ENCODE measurements around the gene EGFLAM.
"Not testable (repeated sequence)": the region's sequence is repeated elsewhere in the genome, so short reads cannot be mapped to it uniquely, and the experiment has no call there.

EGFLAM gene

DNA sequence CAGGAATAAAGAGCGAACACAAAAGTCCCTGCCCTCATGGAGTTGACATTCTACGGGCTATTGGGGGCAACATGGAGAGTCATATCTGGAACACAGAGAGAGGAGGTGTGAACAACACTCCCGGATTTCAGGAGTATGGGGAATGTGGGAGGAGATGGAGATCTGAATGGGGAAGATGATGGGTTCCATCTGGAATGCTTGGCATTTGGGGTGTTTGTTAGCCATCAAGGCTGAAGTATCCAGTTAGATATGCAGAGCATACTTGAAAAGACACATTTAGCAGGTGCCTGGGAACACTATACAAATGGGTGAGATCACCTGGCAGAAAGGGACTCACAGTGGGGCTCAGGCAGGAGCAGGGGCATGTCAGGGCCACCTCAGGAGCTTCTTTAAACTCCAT is 61.1 kb downstream of the EGFLAM start:
- no peak overlapping the region for H3K4me3 ChIP-seq (ENCODE audit: insufficient read depth, low read depth, low read length)
- 92 to 95% methylated on average over 3 of the region's 3 CpGs for whole genome bisulfite sequencing, 2 experiments
- H3K36me3 ChIP-seq (ENCODE audit: control insufficient read depth, insufficient read depth, low read length), result no peaks in the 10 kb centered on the region

DNA sequence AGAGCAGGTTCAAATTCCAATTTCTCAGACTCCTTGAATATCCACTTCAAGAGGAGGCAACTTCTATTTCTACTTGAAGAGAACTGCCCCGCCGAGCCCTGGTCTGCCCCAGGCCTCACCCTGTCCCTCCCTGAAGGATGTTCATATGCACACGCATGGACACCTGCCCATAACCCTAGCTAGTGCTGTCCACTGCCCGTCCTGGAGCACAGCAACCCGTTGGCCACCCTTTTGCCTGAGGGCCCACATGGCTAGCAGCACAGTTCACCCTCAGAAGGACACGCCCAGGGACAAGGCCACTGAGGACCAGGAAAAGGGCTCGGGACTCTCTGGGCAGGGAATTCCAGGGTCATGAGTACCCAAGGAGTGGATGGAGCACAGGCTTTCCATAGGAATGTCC is 63.6 kb downstream of the EGFLAM start:
- H3K9me3 ChIP-seq (ENCODE audit: control insufficient read depth, low read length), result no peaks in the 10 kb centered on the region
- 87 to 90% methylated on average over 7 of the region's 7 CpGs for WGBS, 2 experiments

More for the DNA sequence above, 61.1 kb downstream of the EGFLAM start:
- Histone ChIP-seq H3K9me3 (ENCODE audit: control insufficient read depth, low read length) (no peaks in the 10 kb centered on the region), H3K4me1 (ENCODE audit: control insufficient read depth, insufficient read depth, low read length) (no peaks in the 10 kb centered on the region), H3K27ac (ENCODE audit: insufficient read depth, low read depth, low read length, poor library complexity, severe bottlenecking) (no peak overlapping the region), H3K27me3 (ENCODE audit: control insufficient read depth, insufficient read depth, low read length, poor library complexity, severe bottlenecking) (no peaks in the 10 kb centered on the region)

DNA sequence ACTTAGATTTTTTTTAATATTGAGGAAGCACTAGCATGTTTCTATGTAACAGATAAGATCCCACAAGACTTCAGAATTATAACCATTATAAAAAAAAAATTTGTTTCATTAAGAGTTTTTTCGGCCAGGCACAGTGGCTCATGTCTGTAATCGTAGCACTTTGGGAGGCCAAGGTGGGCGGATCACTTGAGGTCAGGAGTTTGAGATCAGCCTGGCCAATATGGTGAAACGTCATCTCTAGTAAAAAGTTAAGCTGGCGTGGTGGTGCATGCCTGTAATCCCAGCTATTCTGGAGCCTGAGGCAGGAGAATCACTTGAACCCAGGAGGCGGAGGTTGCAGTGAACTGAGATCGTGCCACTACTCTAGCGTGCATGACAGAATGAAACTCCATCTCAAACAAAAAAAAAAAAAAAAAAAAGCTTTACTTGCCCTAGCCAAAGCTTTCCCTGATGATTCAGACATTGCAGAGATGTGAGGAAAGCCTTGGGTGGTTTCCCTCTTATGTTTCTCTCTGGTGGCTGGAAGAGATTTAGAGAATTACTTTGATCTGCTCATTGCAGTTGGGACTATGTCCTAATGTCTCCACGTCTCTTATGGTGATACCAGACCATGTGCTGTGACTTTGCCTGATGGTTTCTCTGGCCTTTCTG is 65.4 kb downstream of the EGFLAM start:
- WGBS, 2 experiments, result 80 to 84% methylated on average over 9 of the region's 9 CpGs
- Histone ChIP-seq H3K36me3 (ENCODE audit: control insufficient read depth, insufficient read depth, low read length) (no peaks in the 10 kb centered on the region), H3K9me3 (ENCODE audit: control insufficient read depth, low read length) (no peaks in the 10 kb centered on the region), H3K27me3 (ENCODE audit: control insufficient read depth, insufficient read depth, low read length, poor library complexity, severe bottlenecking) (no peaks in the 10 kb centered on the region), H3K4me1 (ENCODE audit: control insufficient read depth, insufficient read depth, low read length) (no peaks in the 10 kb centered on the region), H3K27ac (ENCODE audit: insufficient read depth, low read depth, low read length, poor library complexity, severe bottlenecking) (no peak overlapping the region), H3K4me3 (ENCODE audit: insufficient read depth, low read depth, low read length) (no peak overlapping the region)

More for the DNA sequence above, 63.6 kb downstream of the EGFLAM start:
- H3K27ac ChIP-seq (ENCODE audit: insufficient read depth, low read depth, low read length, poor library complexity, severe bottlenecking), result no peak overlapping the region
- H3K36me3 ChIP-seq (ENCODE audit: control insufficient read depth, insufficient read depth, low read length), result no peaks in the 10 kb centered on the region
- H3K4me1 ChIP-seq (ENCODE audit: control insufficient read depth, insufficient read depth, low read length), result no peaks in the 10 kb centered on the region
- H3K4me3 ChIP-seq (ENCODE audit: insufficient read depth, low read depth, low read length), result no peak overlapping the region
- H3K27me3 ChIP-seq (ENCODE audit: control insufficient read depth, insufficient read depth, low read length, poor library complexity, severe bottlenecking), result no peaks in the 10 kb centered on the region

DNA sequence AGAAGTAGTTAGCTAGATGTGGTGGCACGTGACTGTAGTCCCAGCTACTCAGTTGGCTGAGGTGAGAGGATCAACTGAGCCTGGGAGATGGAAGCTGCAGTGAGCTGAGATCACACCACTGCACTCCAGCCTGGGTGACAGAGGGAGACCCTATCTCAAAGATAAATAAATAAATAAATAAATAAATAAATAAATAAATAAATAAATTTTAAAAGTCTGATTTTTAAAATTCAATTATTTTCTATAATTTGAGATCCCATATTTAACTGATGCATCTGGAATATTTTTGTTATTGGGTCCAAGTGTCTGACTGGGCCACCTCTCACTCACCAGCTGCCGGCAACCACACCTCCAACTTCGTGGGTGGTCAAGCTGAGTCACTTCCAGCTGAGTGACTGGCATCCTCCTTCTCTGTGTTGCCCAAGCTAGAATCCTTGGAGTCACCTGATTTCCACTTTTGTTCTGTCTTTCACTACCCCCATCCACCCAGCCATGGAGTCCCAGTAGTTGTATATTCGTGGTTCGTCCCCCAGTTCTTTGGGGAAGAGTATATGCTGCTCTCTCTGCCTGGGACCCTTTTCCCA is 70.9 kb downstream of the EGFLAM start:
- 80 to 83% methylated on average over 5 of the region's 5 CpGs for WGBS, 2 experiments
- Histone ChIP-seq H3K9me3 (ENCODE audit: control insufficient read depth, low read length) (no peaks in the 10 kb centered on the region), H3K27ac (ENCODE audit: insufficient read depth, low read depth, low read length, poor library complexity, severe bottlenecking) (no peak overlapping the region), H3K4me1 (ENCODE audit: control insufficient read depth, insufficient read depth, low read length) (no peaks in the 10 kb centered on the region), H3K27me3 (ENCODE audit: control insufficient read depth, insufficient read depth, low read length, poor library complexity, severe bottlenecking) (no peaks in the 10 kb centered on the region), H3K4me3 (ENCODE audit: insufficient read depth, low read depth, low read length) (no peak overlapping the region), H3K36me3 (ENCODE audit: control insufficient read depth, insufficient read depth, low read length) (no peaks in the 10 kb centered on the region)

DNA sequence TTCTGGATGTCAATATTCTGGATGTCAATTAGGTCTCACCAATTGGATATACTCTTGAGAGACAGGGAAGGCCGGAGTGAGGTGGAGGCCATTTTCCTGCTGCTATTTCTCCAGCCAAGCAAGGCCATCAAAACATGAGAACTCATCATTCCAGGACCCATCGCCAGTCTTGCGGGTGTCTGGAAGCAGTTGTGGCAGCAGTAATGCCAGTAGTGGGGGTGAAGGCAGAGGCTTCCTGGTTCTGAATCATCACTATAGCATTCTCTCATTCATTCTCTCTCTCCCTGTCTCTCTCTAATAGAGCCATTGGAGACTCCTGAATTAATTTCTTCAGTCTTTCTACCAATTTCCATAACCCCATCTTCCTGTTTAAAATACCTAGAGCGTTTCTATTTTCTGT is 71.8 kb downstream of the EGFLAM start:
- 92 to 94% methylated on average over 4 of the region's 4 CpGs for WGBS, 2 experiments
- H3K27ac ChIP-seq (ENCODE audit: insufficient read depth, low read depth, low read length, poor library complexity, severe bottlenecking), result no peak overlapping the region
- no peaks in the 10 kb centered on the region for H3K4me1 ChIP-seq (ENCODE audit: control insufficient read depth, insufficient read depth, low read length)

DNA sequence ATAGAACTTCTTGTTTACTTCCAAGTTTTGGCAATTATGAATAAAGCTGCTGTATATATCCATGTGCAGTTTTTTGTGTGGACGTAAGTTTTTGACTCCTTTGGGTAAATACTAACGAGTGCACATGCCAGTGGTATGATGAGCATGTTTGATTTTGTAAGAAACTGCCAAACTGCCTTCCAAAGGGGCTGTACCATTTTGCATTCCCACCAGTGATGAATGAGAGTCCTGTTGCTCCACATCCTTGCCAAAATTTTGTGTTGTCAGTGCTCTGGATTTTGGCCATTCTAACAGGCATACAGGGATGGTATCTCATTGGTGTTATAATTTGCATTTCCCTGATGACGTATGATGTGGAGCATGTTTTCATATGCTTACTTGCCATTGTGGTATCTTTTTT is 73.5 kb downstream of the EGFLAM start:
- Histone ChIP-seq H3K4me3 (ENCODE audit: insufficient read depth, low read depth, low read length) (no peak overlapping the region), H3K4me1 (ENCODE audit: control insufficient read depth, insufficient read depth, low read length) (no peaks in the 10 kb centered on the region), H3K27ac (ENCODE audit: insufficient read depth, low read depth, low read length, poor library complexity, severe bottlenecking) (no peak overlapping the region), H3K27me3 (ENCODE audit: control insufficient read depth, insufficient read depth, low read length, poor library complexity, severe bottlenecking) (no peaks in the 10 kb centered on the region), H3K36me3 (ENCODE audit: control insufficient read depth, insufficient read depth, low read length) (no peaks in the 10 kb centered on the region), H3K9me3 (ENCODE audit: control insufficient read depth, low read length) (no peaks in the 10 kb centered on the region)
- 78 to 81% methylated on average over 3 of the region's 3 CpGs for WGBS, 2 experiments

More for the DNA sequence above, 71.8 kb downstream of the EGFLAM start:
- Histone ChIP-seq H3K9me3 (ENCODE audit: control insufficient read depth, low read length) (no peaks in the 10 kb centered on the region), H3K27me3 (ENCODE audit: control insufficient read depth, insufficient read depth, low read length, poor library complexity, severe bottlenecking) (no peaks in the 10 kb centered on the region), H3K4me3 (ENCODE audit: insufficient read depth, low read depth, low read length) (no peak overlapping the region), H3K36me3 (ENCODE audit: control insufficient read depth, insufficient read depth, low read length) (no peaks in the 10 kb centered on the region)

DNA sequence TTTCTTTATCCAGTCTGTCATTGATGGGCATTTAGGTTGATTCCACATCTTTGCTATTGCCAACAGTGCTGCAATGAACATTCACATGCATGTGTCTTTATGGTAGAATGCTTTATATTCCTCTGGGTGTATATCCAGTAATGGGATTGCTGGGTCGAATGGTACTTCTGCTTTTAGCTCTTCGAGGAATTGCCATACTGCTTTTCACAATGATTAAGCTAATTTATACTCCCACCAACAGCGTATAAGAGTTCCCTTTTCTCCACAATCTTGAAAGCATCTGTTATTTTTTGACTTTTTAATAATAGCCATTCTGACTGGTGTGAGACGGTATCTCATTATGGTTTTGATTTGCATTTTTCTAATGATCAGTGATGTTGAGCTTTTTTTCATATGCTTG is 74.8 kb downstream of the EGFLAM start:
- H3K4me3 ChIP-seq (ENCODE audit: insufficient read depth, low read depth, low read length); H3K36me3 ChIP-seq (ENCODE audit: control insufficient read depth, insufficient read depth, low read length): not testable (repeated sequence)

DNA sequence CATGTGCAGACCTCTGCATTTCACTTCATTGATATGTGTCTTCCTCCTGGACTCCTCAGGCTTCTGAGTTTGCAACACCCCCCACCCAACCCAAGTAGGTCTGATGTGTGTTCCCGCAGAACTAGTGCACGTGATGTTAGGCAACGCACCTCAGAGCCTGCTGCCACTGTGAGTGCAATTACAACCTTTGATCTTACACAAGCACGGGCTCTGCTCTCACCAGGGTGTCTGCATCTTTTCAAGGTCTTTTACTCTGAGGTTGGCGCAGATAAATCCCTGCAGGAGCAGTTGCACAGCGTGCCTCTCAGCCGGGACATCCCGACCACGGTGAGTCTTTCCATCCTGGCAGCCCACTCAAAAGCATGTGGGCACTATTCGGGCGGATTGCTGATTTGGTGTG is 80.1 kb downstream of the EGFLAM start:
- no peaks in the 10 kb centered on the region for H3K4me1 ChIP-seq (ENCODE audit: control insufficient read depth, insufficient read depth, low read length)

More for the DNA sequence above, 74.8 kb downstream of the EGFLAM start:
- H3K27ac ChIP-seq (ENCODE audit: insufficient read depth, low read depth, low read length, poor library complexity, severe bottlenecking); H3K4me1 ChIP-seq (ENCODE audit: control insufficient read depth, insufficient read depth, low read length); H3K27me3 ChIP-seq (ENCODE audit: control insufficient read depth, insufficient read depth, low read length, poor library complexity, severe bottlenecking); H3K9me3 ChIP-seq (ENCODE audit: control insufficient read depth, low read length): not testable (repeated sequence)
- 95% methylated on average over 4 of the region's 4 CpGs for WGBS, 2 experiments

DNA sequence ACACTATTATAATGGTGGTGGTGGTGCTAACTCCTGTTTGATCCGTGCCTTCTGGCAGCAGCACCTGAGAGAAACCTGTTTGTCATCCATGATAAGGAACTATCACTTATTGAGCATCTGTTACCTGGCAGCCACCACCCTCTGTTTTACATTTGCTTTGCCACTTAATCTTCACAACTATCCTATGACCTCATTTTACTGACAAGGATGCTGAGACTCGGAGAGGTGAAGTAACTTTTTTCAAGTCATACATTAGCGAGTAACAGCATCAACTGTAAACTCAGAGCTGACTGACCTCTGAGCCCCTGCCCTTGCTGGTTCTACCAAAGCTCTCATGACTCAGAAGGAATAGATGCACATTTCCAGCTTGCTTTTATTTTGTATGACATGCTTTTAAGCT is 81.1 kb downstream of the EGFLAM start:
- 94 to 95% methylated on average over 3 of the region's 3 CpGs for WGBS, 2 experiments
- H3K36me3 ChIP-seq (ENCODE audit: control insufficient read depth, insufficient read depth, low read length), result no peaks in the 10 kb centered on the region
- no peaks in the 10 kb centered on the region for H3K27me3 ChIP-seq (ENCODE audit: control insufficient read depth, insufficient read depth, low read length, poor library complexity, severe bottlenecking)
- no peaks in the 10 kb centered on the region for H3K4me1 ChIP-seq (ENCODE audit: control insufficient read depth, insufficient read depth, low read length)
- no peak overlapping the region for H3K4me3 ChIP-seq (ENCODE audit: insufficient read depth, low read depth, low read length)
- no peaks in the 10 kb centered on the region for H3K9me3 ChIP-seq (ENCODE audit: control insufficient read depth, low read length)
- H3K27ac ChIP-seq (ENCODE audit: insufficient read depth, low read depth, low read length, poor library complexity, severe bottlenecking), result no peak overlapping the region

More for the DNA sequence above, 80.1 kb downstream of the EGFLAM start:
- no peaks in the 10 kb centered on the region for H3K36me3 ChIP-seq (ENCODE audit: control insufficient read depth, insufficient read depth, low read length)
- 83 to 85% methylated on average over 9 to 11 of the region's 11 CpGs for WGBS, 2 experiments
- no peak overlapping the region for H3K4me3 ChIP-seq (ENCODE audit: insufficient read depth, low read depth, low read length)
- H3K9me3 ChIP-seq (ENCODE audit: control insufficient read depth, low read length), result no peaks in the 10 kb centered on the region
- no peaks in the 10 kb centered on the region for H3K27me3 ChIP-seq (ENCODE audit: control insufficient read depth, insufficient read depth, low read length, poor library complexity, severe bottlenecking)
- no peak overlapping the region for H3K27ac ChIP-seq (ENCODE audit: insufficient read depth, low read depth, low read length, poor library complexity, severe bottlenecking)

DNA sequence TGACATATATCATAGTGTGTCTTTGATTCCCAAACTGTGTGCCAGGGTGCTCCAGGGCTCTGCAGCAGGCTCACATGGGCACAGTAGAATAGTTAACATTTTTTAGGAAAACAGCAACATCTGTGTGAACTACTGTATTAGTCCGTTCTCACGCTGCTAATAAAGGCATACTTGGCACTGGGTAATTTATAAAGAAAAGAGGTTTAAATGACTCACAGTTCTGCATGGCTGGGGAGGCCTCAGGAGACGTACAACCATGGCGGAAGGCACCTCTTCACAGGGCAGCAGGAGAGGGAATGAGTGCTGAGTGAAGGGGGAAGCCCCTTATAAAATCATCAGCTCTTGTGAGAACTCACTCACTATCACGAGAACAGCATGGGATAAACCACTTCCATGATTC is 82.7 kb downstream of the EGFLAM start:
- Histone ChIP-seq H3K9me3 (ENCODE audit: control insufficient read depth, low read length) (no peaks in the 10 kb centered on the region), H3K27me3 (ENCODE audit: control insufficient read depth, insufficient read depth, low read length, poor library complexity, severe bottlenecking) (no peaks in the 10 kb centered on the region), H3K4me3 (ENCODE audit: insufficient read depth, low read depth, low read length) (no peak overlapping the region), H3K4me1 (ENCODE audit: control insufficient read depth, insufficient read depth, low read length) (no peaks in the 10 kb centered on the region), H3K27ac (ENCODE audit: insufficient read depth, low read depth, low read length, poor library complexity, severe bottlenecking) (no peak overlapping the region), H3K36me3 (ENCODE audit: control insufficient read depth, insufficient read depth, low read length) (no peaks in the 10 kb centered on the region)
- WGBS, 2 experiments, result 90 to 91% methylated on average over 5 of the region's 5 CpGs

All from ectodermal cell (in vitro differentiated cells).